HG02588 (cell line): Measurements from ENCODE around the gene FMO2.
"Not testable (repeated sequence)": the region's sequence is repeated elsewhere in the genome, so short reads cannot be mapped to it uniquely, and the experiment has no call there.

ENCODE experiments used
- ATAC-seq: cut with Tn5 transposase; IDR thresholded peaks from one replicate; pipeline ENCODE4 v1.9.1; 2021; ENCODE audit warnings: mild to moderate bottlenecking, moderate library complexity; ENCODE audit not compliant: unreplicated experiment

The FMO2 gene

DNA sequence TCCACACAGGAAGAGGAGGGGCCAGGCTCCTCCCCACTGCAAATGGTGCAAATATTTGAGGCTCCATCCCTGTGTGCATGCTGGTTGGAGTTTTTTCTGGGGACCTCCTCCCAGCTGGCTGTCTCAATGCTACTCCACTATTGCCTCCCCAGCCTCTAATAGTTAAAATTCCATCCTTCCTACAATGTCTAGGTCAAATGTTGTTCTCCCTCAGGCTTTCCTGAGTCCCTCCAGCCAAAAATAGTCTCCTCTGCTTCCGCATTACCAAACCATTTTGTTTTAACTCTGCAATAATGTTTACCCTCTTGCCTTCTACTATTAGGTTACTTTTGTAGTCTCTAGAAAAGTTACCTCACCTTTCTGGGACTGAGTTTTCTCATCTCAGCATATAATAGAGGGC, 33.6 kb downstream of the FMO2 start:
- no peak for ATAC-seq

GRCh38 chr1:171219346-171220080, 34.4 kb downstream of the FMO2 start:
- no peak for ATAC-seq

DNA sequence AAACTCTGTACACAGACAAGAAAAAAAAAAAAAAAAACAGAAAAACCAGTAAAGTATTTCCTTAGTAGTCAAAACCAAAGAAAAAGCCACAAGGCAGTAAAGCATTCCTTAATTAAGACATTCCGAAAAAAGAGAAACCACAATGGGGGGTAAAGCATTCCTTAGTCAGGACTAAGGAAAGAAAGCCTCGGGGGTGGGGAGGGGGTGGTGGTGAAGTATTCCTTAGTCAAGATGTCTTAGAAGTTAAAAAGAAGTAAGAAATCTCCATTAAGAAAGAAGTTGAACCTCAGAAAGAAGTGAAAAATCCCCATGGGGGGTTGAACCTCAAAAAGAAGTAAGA, 35.0 kb downstream of the FMO2 start:
- ATAC-seq, result no peak

GRCh38 chr1:171220581-171221054, 35.5 kb downstream of the FMO2 start:
- ATAC-seq, result no peak

DNA sequence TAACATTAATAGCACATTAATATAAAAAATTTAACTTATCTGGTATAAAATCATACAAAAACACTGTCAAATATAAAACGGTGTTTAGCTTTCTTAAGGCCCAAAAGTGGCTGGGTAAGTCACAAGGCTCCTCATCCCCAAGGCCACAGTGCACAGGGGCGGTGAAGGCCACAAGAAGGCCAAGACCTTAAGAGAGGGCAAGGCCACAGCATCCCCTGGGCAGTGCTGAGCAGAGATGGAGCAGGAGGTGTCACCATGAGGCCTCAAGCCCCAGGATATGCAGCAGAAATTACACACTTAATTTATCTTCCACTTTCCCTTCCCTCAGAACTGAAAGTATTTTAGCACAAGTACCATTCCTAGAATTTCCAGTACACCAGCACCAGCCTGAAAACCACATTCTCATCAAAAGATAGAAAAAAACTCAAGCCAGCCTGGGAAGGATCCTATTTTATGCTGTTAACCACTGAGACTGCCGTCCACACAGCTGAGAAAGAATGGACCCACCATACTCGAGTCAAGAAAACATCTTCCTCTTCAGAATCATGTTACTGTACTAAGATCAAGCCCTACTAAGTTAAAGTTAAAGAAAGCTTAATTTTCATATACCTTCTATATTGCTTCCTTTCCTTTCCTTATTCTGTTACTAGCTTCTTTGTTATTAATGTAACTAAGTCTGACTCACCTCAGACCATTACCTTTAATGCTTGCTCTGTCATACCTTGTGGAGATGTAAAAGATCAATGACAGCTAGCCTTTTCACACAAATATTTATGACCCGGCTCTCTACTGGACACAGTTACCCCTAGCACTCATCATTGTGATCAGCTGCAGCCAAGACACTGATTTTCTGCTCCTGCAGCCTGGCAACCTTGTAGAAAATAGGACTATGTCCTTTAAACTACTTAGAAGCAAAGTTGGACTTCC, 36.8 kb downstream of the FMO2 start:
- ATAC-seq, result no peak

DNA sequence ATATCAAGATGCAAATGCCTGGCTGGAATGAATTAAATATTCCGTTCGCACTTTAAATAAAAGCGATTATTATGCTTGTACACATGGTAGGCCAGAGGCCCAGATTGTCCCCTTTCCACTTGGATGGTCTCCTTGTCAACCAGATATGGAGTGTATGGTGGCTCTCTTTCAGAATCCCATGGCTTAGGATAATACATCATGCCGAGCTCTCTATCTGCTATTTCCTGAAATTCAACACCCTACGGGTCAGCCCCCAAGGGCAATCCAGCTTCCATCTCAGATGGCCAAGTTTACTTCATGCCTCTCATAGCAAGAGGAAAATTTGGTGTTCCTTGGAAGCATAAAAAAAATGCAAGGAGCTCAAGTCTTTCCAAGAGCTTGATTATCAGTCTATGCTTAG, 37.8 kb downstream of the FMO2 start:
- ATAC-seq, result no peak

GRCh38 chr1:171224257-171224656, 39.2 kb downstream of the FMO2 start:
- ATAC-seq, result not testable (repeated sequence)

DNA sequence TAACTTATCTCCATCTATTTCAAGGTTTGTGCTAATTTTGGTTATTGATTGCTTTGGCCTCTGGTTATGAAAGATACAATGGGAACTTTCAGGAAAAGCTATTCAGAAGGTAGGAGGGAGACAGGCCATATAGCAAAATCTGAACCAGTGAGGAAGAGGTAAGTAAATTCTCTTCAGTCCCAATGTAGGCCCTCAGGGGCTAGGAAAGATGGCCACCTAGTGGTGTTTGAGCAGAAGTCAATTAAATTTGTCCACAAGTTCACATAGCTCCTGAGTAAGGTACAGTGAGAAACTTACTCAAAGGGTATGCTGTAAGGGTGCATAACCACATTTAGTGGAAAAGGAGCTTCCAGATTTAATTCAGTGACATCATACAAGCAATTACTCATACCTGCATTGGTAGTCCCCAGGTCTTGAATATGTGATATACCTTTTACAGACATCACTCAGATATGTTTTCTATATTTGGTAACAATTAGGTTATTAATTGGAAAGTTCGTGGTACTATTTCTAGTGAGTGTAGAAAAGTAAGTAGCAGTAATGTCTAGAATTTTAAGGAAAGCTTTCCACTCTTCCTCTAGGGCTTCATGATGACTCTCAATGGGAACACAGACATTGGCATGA, 41.8 kb downstream of the FMO2 start:
- no peak for ATAC-seq

- no peak for ATAC-seq
Measured at GRCh38 chr1:171231326-171231725, 46.2 kb downstream of the FMO2 start.

DNA sequence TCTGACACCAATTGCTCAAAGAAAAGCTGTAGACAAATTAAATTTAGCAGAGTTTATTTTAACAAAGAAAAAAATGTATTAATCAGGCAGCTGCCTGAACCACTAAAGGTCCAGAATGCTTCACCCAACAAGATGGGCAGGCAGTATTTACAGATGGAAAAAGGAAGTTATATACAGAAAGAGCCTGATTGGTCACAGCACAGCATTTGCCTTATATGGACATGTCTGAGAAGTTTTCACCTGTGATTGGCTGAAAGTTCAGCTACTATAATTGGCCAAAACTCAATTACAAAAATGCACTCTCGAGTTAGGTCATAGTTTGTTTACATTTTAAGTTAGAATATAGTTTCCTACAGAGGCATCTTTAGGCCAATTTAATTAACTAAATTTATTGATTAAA, 48.1 kb downstream of the FMO2 start:
- no peak for ATAC-seq

GRCh38 chr1:171236231-171236630, 51.1 kb downstream of the FMO2 start:
- not testable (repeated sequence) for ATAC-seq

DNA sequence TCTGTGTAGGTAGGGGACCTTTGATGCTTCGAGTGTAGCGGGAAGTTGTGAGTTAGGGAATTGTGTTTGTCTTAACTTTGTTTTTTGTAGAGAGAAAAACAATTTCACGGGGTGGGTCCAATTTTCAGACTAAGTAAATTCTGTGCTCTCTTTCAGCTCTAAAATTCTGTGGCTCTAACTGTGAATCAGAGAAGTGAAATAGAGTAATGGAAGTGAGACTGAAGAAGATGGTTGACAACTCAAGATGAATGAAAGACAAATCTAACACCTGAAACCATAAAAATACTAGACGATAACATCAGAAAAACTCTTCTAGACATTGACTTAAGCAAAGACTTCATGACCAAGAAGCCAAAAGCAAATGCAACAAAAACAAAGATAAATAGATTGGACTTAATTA, 58.8 kb downstream of the FMO2 start:
- no peak for ATAC-seq

- ATAC-seq, result peak; percentile 72
Measured at GRCh38 chr1:171245458-171246064, 60.5 kb downstream of the FMO2 start.

- ATAC-seq, result no peak
Measured at GRCh38 chr1:171247501-171247900, 62.4 kb downstream of the FMO2 start.

- ATAC-seq, result no peak
Measured at GRCh38 chr1:171248302-171248701, 63.2 kb downstream of the FMO2 start, which contains the start of gene FMO1. Gene FMO1 (plus strand): TSS chr1:171248494. CDS start chr1:171258088, 9,594 bp downstream.

DNA sequence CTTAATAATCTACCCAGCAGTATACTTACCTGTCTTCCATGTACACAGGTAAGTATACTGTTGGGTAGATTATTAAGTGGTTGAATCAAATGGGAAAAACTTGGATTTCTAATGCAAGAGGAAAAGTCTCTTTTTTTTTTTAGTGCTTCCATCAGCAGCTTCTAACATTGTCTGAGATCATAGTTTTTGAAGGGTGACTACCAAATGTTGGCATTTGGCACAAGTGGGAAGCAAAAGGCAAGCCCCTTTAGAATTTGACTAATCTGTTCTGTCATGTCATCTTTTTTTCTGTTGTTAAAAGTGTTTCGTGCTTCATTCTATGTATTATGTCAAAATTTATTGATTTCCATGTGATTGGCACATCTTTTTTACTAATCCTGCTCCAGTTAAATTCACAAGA, 63.7 kb downstream of the FMO2 start:
- ATAC-seq, result no peak

- no peak for ATAC-seq
Measured at GRCh38 chr1:171250263-171250662, 65.2 kb downstream of the FMO2 start.

DNA sequence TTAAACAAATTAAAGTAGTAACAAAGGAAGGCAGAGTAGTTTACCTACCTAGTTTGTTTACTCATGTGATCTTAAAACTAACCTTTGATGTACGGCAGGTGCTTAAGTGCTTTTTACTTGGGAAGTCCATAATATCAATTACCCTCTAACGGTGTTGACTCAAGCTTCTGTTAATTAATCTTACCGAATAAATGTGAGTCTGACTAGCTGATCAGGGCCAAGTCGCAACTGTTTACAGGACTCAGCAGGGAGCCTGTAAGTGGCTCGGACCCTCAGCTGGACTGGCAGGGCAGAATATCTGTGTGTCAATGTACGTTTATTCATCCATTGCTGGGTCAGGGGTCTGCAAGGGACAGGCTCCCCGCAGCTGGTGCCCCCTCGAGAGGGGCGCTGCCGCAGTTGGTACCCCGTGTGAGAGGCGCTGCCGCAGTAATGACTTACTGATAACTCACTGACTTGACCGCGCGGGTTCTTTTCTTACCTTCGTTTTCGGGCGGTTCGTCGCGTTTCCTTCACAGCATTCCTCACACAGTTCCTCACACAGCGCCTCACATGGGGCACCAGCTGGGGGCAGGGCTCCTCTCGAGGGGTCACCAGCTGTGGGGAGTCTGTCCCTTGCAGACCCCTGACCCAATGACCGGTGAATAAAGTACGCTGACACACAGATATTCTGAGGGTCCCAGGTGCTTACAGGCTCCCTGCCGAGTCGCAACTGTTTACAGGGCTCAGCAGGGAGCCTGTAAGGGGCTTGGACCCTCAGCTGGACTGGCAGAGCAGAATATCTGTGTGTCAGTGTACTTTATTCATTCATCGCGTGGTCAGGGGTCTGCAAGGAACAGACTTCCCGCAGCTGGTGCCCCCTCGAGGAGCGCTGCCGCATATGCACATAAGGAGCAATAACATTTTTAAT, 66.2 kb downstream of the FMO2 start:
- peak; percentile 62 for ATAC-seq

GRCh38 chr1:171251952-171252300, 66.8 kb downstream of the FMO2 start:
- no peak for ATAC-seq

DNA sequence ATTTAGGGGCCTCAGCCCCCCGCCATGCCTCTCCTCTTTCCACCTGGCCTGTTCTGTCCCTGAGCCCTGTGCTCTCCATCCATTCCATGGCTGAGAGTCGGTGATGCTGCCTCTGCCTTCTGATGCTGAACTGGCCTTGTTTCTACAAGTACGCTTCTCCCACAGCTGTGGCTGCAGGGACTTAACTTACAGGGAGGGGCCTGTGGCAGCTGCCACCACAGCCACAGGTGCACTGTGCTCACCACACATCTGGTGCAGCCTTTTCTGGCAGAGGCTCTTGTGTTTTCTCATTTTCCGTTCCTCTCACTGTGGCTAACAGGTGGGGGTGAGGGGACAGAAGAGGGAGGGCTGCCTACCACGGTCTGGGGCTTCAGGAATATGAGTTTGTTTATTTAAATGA, 67.4 kb downstream of the FMO2 start:
- ATAC-seq, result peak; percentile 93
